K562 (cell line): Measurements from ENCODE around the gene NPC1. TPM values are rescaled to one million over a fixed set of nuclear protein-coding genes. Genes with fewer than 3 reads are reported as not detected.

ENCODE experiments used
- ATAC-seq: fragments of 200-7000 bp; cut with Tn5 transposase; 3 replicates; pipeline ENCODE4 v1.9.1; 2020; ENCODE audit warnings: moderate library complexity
- BruUV-seq: library from RNA; stranded (reverse); fragments of 400-500 nt; replicated peaks from 2 replicates; lab custom pipeline; 2021; lab: Mats Ljungman, UMichigan
- CTCF ChIA-PET: fragments of 300-600 bp; formaldehyde crosslinking; extraction: SDS; loops from one replicate; lab custom pipeline; 2021; ENCODE audit warnings: low intra/inter-chr PET ratio; lab: Yijun Ruan, JAX
- POLR2A ChIA-PET: fragments of 300-600, 350-650 bp; sonication (Branson Sonifier 250); formaldehyde crosslinking; extraction: SDS; loops from one replicate; lab custom pipeline; 2021; ENCODE audit warnings: antibody characterized with exemption, inconsistent platforms; lab: Yijun Ruan, JAX
- DNase-seq, 4 experiments: peaks; one replicate each; pipeline versions ENCODE4 v3.0.0 to v3.0.0-alpha.2; 2011 to 2018; ENCODE audit warnings: low spot score in 3 of 4, mixed read lengths in 3 of 4; ENCODE audit errors: extremely low read depth in 1 of 4
- FAIRE-seq: peaks from 2 replicates; lab custom pipeline; 2011; peaks lifted over from hg19 to GRCh38; lab: Jason Lieb, UNC
- H2AFZ ChIP-seq: 2 replicates; pipeline ENCODE4 v1.6.0; 2011; ENCODE audit warnings: low read depth, low read length, control low read depth, inconsistent platforms
- H3K27ac ChIP-seq: fragments of 200-600 bp; 3 replicates; pipeline ENCODE4 v1.8.0; 2011; ENCODE audit warnings: low read depth, mild to moderate bottlenecking, control low read depth, inconsistent platforms, low read length, moderate library complexity, mixed read lengths; ENCODE audit errors: extremely low read depth
- H3K27me3 ChIP-seq, 2 experiments: fragments of 300-600 bp in 1 of 2; 2 replicates in 1 of 2; 3 replicates in 1 of 2; pipeline versions ENCODE4 v1.6.0 to v1.8.0; 2011; ENCODE audit warnings: inconsistent platforms in 2 of 2, low read length in 2 of 2, mild to moderate bottlenecking in 1 of 2, mixed read lengths in 1 of 2, moderate library complexity in 1 of 2; ENCODE audit not compliant: control insufficient read depth in 2 of 2, insufficient read depth in 2 of 2
- H3K36me3 ChIP-seq: fragments of 300-600 bp; 3 replicates; pipeline ENCODE4 v1.8.0; 2011; ENCODE audit warnings: mild to moderate bottlenecking, low read length, inconsistent platforms; ENCODE audit not compliant: control insufficient read depth, insufficient read depth
- H3K4me1 ChIP-seq, 2 experiments: fragments of 200-600 bp in 1 of 2; replicated peaks in 1 of 2; 2 replicates in 1 of 2; 3 replicates in 1 of 2; pipeline versions ENCODE4 v1.5.1 to v1.8.0; 2011; ENCODE audit warnings: inconsistent platforms in 2 of 2, low read length in 2 of 2, mild to moderate bottlenecking in 1 of 2, mixed read lengths in 1 of 2, moderate library complexity in 1 of 2; ENCODE audit not compliant: control insufficient read depth in 2 of 2, insufficient read depth in 2 of 2
- H3K4me2 ChIP-seq: 2 replicates; pipeline ENCODE4 v1.6.1; 2011; ENCODE audit warnings: low read length, control low read depth, inconsistent platforms, mixed read lengths; ENCODE audit not compliant: insufficient read depth
- H3K4me3 ChIP-seq: fragments of 200-600 bp; sonication (generic), shearing (Covaris generic); 2 replicates; pipeline ENCODE4 v1.5.1; 2016; ENCODE audit warnings: control low read depth, inconsistent platforms
- H3K79me2 ChIP-seq: fragments of 200-600 bp; 3 replicates; pipeline ENCODE4 v1.8.0; 2011; ENCODE audit warnings: low read length, inconsistent platforms; ENCODE audit not compliant: control insufficient read depth, insufficient read depth
- H3K9ac ChIP-seq, 2 experiments: 2 replicates each; pipeline versions ENCODE4 v1.6.0 to v1.6.1; 2011; ENCODE audit warnings: low read depth in 2 of 2, low read length in 2 of 2, control low read depth in 1 of 2, inconsistent platforms in 1 of 2, mild to moderate bottlenecking in 1 of 2, mixed read lengths in 1 of 2; ENCODE audit not compliant: insufficient read depth in 1 of 2
- H3K9me1 ChIP-seq: one replicate; pipeline ENCODE4 v1.6.0; 2011; ENCODE audit warnings: inconsistent platforms, mild to moderate bottlenecking, low read length, moderate library complexity; ENCODE audit not compliant: control insufficient read depth, insufficient read depth
- H3K9me3 ChIP-seq: replicated peaks from 2 replicates; pipeline ENCODE4 v1.5.1; 2011; ENCODE audit warnings: low read depth, low read length, inconsistent platforms; ENCODE audit not compliant: control insufficient read depth, insufficient read depth
- H4K20me1 ChIP-seq: replicated peaks from 2 replicates; pipeline ENCODE4 v1.6.1; 2011; ENCODE audit warnings: low read length, inconsistent platforms, mixed read lengths; ENCODE audit not compliant: control insufficient read depth, insufficient read depth
- CEBPB ChIP-seq: fragments of 450-650 bp; IDR thresholded peaks from 2 replicates; pipeline ENCODE4 v1.6.1; 2016; ENCODE audit warnings: missing genetic modification characterization, missing compliant biosample characterization
- WGBS: fragments of 100-300 bp; shearing (Covaris generic); methylation state at CpG from one replicate; pipeline ENCODE4 v1.1.6; 2016; ENCODE audit warnings: low coverage, mixed read lengths; ENCODE audit not compliant: insufficient coverage; ENCODE audit errors: missing lambda C conversion rate; 5-methylcytosine and 5-hydroxymethylcytosine counted together
- in situ Hi-C: fragments of 300-500 bp; cut with MboI; formaldehyde crosslinking; loops from 4 replicates; pipeline ENCODE4 v1.15.0; 2018; ENCODE audit warnings: inconsistent platforms, mixed read lengths
- intact Hi-C: fragments of 100-400 bp; cut with micrococcal nuclease; formaldehyde crosslinking; loops from 2 replicates; pipeline ENCODE4 v1.14.2; 2022
- polyA plus RNA-seq, 8 experiments: library from polyadenylated mRNA; depleted of rRNA in 4 of 8; stranded (reverse) in 5 of 8; unstranded in 3 of 8; fragments of >200 nt; fragmentation: Nextera tagmentation in 2 of 8; fragmentation: Illumina TruSeq in 1 of 8; extraction: Ambion mirVana in 2 of 8; extraction: Trizol in 1 of 8; gene quantifications; 2 replicates each; pipeline versions ENCODE4 v1.2.1 to v1.2.3, GENCODE V29; 2011 to 2014; ENCODE audit warnings: inconsistent platforms in 1 of 8, missing spikeins in 1 of 8
- total RNA-seq, 7 experiments: library from RNA; depleted of rRNA in 6 of 7; stranded (reverse); fragments of >200 nt in 6 of 7; fragmentation: Illumina TruSeq in 2 of 7; extraction: Trizol in 2 of 7; gene quantifications; 2 replicates each; pipeline versions ENCODE4 v1.2.1 to v1.2.3, GENCODE V29; 2011 to 2021; ENCODE audit warnings: low replicate concordance in 1 of 7
- TF ChIP-seq, protein P1 (sequence below), 2 experiments: fragments of 450-650 bp in 1 of 2; sonication (generic) in 1 of 2; formaldehyde crosslinking; conservative IDR thresholded peaks; 2 replicates each; pipeline versions ENCODE4 v1.4.0 to v1.8.1; 2020 to 2022; ENCODE audit warnings: mild to moderate bottlenecking in 1 of 2, missing genetic modification reagents in 1 of 2
- TF ChIP-seq, protein P2 (sequence below): sonication (generic); formaldehyde crosslinking; IDR thresholded peaks from 2 replicates; pipeline ENCODE4 v1.8.1; 2023; ENCODE audit warnings: missing genetic modification reagents, mild to moderate bottlenecking, borderline replicate concordance

The NPC1 gene
- total and polyA plus RNA-seq, 9 of the 15 experiments (the other 6 are each of a cell fraction or from before 2014, with no cell fraction given) = 17.1 to 45.9 (median 27.6) TPM

GRCh38 chr18:23545247-23545789, 41.0 kb downstream of the NPC1 start:
- no peaks in the 10 kb centered on the region for H3K27me3 ChIP-seq
- no peak overlapping the region for H3K4me3 ChIP-seq
- H3K79me2 ChIP-seq = no peaks in the 10 kb centered on the region
- POLR2A ChIA-PET = interaction anchor here (1.4 kb wide), 1 partner anchor 8 kb away, joined by 5 read pairs; no protein-coding TSS in a partner anchor
- 0 out of 2 replicates have a peak, but pooled peaks have one; percentile 22 for TF ChIP-seq CEBPB (tag)
- TF ChIP-seq, protein P1, sequence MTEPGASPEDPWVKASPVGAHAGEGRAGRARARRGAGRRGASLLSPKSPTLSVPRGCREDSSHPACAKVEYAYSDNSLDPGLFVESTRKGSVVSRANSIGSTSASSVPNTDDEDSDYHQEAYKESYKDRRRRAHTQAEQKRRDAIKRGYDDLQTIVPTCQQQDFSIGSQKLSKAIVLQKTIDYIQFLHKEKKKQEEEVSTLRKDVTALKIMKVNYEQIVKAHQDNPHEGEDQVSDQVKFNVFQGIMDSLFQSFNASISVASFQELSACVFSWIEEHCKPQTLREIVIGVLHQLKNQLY (CRISPR knock-in tag; conservative IDR thresholded peaks at IDR 0.05) = no peak
- no peak overlapping the region for H3K4me2 ChIP-seq
- H3K36me3 ChIP-seq = peaks cover 81% of the 10 kb centered on the region
- WGBS = 93% methylated on average over 13 of the region's 13 CpGs
- no peak overlapping the region for H3K27ac ChIP-seq
- CTCF ChIA-PET = interaction anchor here (0.6 kb wide), 1 partner anchor 573 kb away, joined by 4 read pairs; no protein-coding TSS in a partner anchor
- ATAC-seq = no peak
- in situ Hi-C loops (no loop called here), intact Hi-C loops (no loop called here)
- H3K9me1 ChIP-seq = no peaks in the 10 kb centered on the region
- H2AFZ ChIP-seq = no peak overlapping the region
- H3K9ac ChIP-seq = no peak overlapping the region
- no TSS peak for BruUV-seq
- H3K9me3 ChIP-seq = no peaks in the 10 kb centered on the region
- no peak for FAIRE-seq
- peaks cover 5 to 16% of the 10 kb centered on the region in 2 experiments for H3K4me1 ChIP-seq
- peaks cover 18% of the 10 kb centered on the region for H4K20me1 ChIP-seq
- DNase-seq = no peak

DNA sequence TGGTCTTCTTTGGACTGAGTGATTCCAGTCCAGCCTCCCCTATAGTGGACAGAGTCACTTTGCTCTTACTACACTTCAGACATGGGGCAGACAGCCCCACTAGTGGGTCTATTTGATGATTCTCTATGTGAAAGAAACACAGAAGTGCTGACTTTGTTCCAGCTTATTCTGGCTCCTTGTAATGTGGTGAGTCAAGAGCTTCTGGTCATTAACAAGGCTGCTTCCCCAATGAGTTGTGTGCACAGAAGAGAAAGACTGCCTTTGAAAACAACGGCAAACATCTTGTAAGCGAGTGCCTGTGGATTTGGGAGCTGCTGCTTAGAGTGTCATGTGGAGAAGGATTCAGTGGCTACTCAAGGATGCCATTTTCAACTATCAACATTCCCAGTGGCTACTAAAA, 43.8 kb downstream of the NPC1 start:
- WGBS = 98% methylated on average over 2 of the region's 2 CpGs
- no peak overlapping the region for H3K4me3 ChIP-seq
- H3K79me2 ChIP-seq = no peaks in the 10 kb centered on the region
- POLR2A ChIA-PET = interaction anchor here (1.2 to 1.4 kb wide), 2 partner anchors 9 to 11 kb away, joined by 3 to 5 read pairs; no protein-coding TSS in a partner anchor
- H3K4me1 ChIP-seq = peaks cover 5 to 21% of the 10 kb centered on the region in 2 experiments
- CTCF ChIA-PET = no interaction called here
- no peaks in the 10 kb centered on the region for H3K27me3 ChIP-seq
- ATAC-seq = no peak
- H2AFZ ChIP-seq = no peak overlapping the region
- H3K9me1 ChIP-seq = no peaks in the 10 kb centered on the region
- H3K27ac ChIP-seq = no peak overlapping the region
- intact Hi-C loops (no loop called here), in situ Hi-C loops (no loop called here)
- TF ChIP-seq, protein P2, sequence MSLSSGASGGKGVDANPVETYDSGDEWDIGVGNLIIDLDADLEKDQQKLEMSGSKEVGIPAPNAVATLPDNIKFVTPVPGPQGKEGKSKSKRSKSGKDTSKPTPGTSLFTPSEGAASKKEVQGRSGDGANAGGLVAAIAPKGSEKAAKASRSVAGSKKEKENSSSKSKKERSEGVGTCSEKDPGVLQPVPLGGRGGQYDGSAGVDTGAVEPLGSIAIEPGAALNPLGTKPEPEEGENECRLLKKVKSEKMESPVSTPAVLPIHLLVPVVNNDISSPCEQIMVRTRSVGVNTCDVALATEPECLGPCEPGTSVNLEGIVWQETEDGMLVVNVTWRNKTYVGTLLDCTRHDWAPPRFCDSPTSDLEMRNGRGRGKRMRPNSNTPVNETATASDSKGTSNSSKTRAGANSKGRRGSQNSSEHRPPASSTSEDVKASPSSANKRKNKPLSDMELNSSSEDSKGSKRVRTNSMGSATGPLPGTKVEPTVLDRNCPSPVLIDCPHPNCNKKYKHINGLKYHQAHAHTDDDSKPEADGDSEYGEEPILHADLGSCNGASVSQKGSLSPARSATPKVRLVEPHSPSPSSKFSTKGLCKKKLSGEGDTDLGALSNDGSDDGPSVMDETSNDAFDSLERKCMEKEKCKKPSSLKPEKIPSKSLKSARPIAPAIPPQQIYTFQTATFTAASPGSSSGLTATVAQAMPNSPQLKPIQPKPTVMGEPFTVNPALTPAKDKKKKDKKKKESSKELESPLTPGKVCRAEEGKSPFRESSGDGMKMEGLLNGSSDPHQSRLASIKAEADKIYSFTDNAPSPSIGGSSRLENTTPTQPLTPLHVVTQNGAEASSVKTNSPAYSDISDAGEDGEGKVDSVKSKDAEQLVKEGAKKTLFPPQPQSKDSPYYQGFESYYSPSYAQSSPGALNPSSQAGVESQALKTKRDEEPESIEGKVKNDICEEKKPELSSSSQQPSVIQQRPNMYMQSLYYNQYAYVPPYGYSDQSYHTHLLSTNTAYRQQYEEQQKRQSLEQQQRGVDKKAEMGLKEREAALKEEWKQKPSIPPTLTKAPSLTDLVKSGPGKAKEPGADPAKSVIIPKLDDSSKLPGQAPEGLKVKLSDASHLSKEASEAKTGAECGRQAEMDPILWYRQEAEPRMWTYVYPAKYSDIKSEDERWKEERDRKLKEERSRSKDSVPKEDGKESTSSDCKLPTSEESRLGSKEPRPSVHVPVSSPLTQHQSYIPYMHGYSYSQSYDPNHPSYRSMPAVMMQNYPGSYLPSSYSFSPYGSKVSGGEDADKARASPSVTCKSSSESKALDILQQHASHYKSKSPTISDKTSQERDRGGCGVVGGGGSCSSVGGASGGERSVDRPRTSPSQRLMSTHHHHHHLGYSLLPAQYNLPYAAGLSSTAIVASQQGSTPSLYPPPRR = no peak
- no TSS peak for BruUV-seq
- no peaks in the 10 kb centered on the region for H3K9me3 ChIP-seq
- peaks cover 90% of the 10 kb centered on the region for H3K36me3 ChIP-seq
- peaks cover 25% of the 10 kb centered on the region for H4K20me1 ChIP-seq
- no peak overlapping the region for H3K9ac ChIP-seq
- no peak overlapping the region for H3K4me2 ChIP-seq
- no peak for DNase-seq
- FAIRE-seq = no peak
